ENCODE data around the gene MYOZ3.
A peak's percentile ranks its signal among the peaks of the same experiment; 100 is the strongest.

Gene MYOZ3

GRCh38 chr5:150656191-150657132 lies 4.6 kb upstream of the MYOZ3 start:
- H3K27ac ChIP-seq, result no peak overlapping the region
- peak; percentile 85 for TF ChIP-seq CTCF (IDR thresholded peaks at IDR 0.05)
- TF ChIP-seq ZFX (IDR thresholded peaks at IDR 0.05; ENCODE audit: borderline replicate concordance), result no peak

- TF ChIP-seq ZFX (IDR thresholded peaks at IDR 0.05; ENCODE audit: borderline replicate concordance) (no peak), CTCF (IDR thresholded peaks at IDR 0.05) (no peak)
- no peak overlapping the region for H3K27ac ChIP-seq
Measured at GRCh38 chr5:150658121-150658520, 2.9 kb upstream of the MYOZ3 start.

- no peak overlapping the region for H3K27ac ChIP-seq
- TF ChIP-seq ZFX (IDR thresholded peaks at IDR 0.05; ENCODE audit: borderline replicate concordance) (no peak), CTCF (IDR thresholded peaks at IDR 0.05) (no peak)
Measured at GRCh38 chr5:150658699-150659265, 2.3 kb upstream of the MYOZ3 start.

- TF ChIP-seq ZFX (IDR thresholded peaks at IDR 0.05; ENCODE audit: borderline replicate concordance) (no peak), CTCF (IDR thresholded peaks at IDR 0.05) (no peak)
- H3K27ac ChIP-seq, result no peak overlapping the region
Measured at GRCh38 chr5:150659360-150660107, 1.5 kb upstream of the MYOZ3 start.

GRCh38 chr5:150660108-150660831 lies 781 bp upstream of the MYOZ3 start:
- no peak overlapping the region for H3K27ac ChIP-seq
- TF ChIP-seq ZFX (IDR thresholded peaks at IDR 0.05; ENCODE audit: borderline replicate concordance) (no peak), CTCF (IDR thresholded peaks at IDR 0.05) (no peak)

- TF ChIP-seq ZFX (IDR thresholded peaks at IDR 0.05; ENCODE audit: borderline replicate concordance) (no peak), CTCF (IDR thresholded peaks at IDR 0.05) (no peak)
- H3K27ac ChIP-seq, result no peak overlapping the region
Measured at GRCh38 chr5:150661821-150662596, 958 bp downstream of the MYOZ3 start.

Data from 22Rv1 (cell line).